ENCODE measurements around the gene BUB1. TPM values are rescaled to one million over a fixed set of nuclear protein-coding genes. Genes with fewer than 3 reads are reported as not detected.

The BUB1 gene
- total RNA-seq (10 to 100 TPM in 1 of 5 experiments, 1 to 10 TPM in 4; 2.3 to 73.7 (median 2.6) TPM), polyA plus RNA-seq (1 to 10 TPM; 1.1 to 1.4 TPM), total RNA-seq (1.9 reads per million, percentile 8 among the genes with 10 or more reads in this experiment)

DNA sequence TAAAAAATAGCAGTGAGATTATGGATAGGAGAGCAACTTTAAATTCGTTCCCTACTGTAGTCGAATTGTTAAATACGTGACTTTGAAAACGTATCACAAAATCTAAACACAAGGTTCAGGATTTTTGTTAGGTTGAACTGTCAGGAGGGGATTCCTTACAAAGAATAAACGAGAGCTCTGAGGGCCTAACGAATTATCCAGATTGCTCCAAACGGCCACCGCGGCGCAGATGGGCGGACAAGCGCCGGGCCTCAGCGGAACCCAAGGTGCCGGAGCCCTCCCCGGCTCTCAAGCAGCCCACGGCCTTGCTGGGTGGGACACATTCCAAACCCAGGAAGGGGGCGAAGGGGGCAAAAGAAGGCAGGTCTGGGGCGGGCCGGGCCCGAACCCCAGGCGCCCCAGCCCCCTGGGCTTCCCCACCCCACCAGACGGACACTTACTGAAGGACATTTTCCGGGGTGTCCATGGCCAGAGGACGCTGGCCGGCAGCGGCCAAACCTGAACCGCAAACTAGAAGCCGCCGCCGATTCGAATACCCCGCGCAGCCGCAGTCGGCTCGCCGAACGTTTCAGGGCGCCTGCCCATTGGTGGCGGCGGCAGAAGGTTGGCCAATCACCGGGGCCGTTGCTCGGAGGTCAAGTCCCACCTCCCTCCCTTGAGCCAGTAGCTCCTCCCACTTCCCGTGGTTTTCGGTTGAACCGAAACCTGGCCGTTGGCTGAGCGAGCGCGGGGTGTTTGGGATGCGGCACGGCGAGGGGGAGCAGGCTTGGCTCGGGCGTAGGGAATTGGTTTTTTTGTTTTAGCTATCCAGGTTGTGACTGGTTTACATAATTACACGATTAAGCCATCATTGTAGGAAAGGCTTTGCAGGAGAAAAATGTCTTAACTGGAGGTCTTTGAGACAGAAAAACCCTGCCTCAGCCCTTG lies at the start of gene BUB1:
BUB1 (minus strand) TSS at position 534 of the 927 bp plus-strand sequence; CDS start at position 466, 68 bp downstream.
- CTCF ChIA-PET: no interaction called here
- Mint-ChIP-seq H3K36me3 (peaks cover 0 to 3% (median 0%) of the 10 kb centered on the region in 5 donors), H3K27me3 (peaks cover 0 to 16% (median 0%) of the 10 kb centered on the region in 5 donors), H3K27ac (peak within 1 kb of the TSS; percentile 92 to 100 (median 98)), H3K9me3 (peaks cover 0 to 4% (median 0%) of the 10 kb centered on the region in 11 donors), H3K4me1 (peaks cover 5 to 45% (median 20%) of the 10 kb centered on the region in 7 donors), H3K4me3 (peak within 1 kb of the TSS; percentile 91 to 100 (median 99))
- Histone ChIP-seq H3K9me3 (ENCODE audit: control insufficient read depth in 2 of 3, low read length in 3 of 3) (no peaks in the 10 kb centered on the region), H3K27ac (ENCODE audit: low read depth, low read length) (peak within 1 kb of the TSS; percentile 73), H3K36me3 (ENCODE audit: control insufficient read depth in 2 of 3, insufficient read depth in 3 of 3, low read length in 3 of 3) (peaks cover 0 to 5% (median 0%) of the 10 kb centered on the region in 3 experiments), H3K27me3 (ENCODE audit: control insufficient read depth in 2 of 2, insufficient read depth in 2 of 2, low read length in 2 of 2) (no peaks in the 10 kb centered on the region), H3K4me1 (ENCODE audit: control insufficient read depth in 2 of 2, insufficient read depth in 2 of 2, low read length in 2 of 2) (peaks cover 0 to 17% of the 10 kb centered on the region in 2 donors), H3K4me3 (ENCODE audit: low read length) (peak within 1 kb of the TSS; percentile 87)
- DNase-seq (peak; percentile 88 to 96 (median 94)), ATAC-seq (peak; percentile 97)
- intact Hi-C loops (cut with micrococcal nuclease): loop anchor here (1.0 to 10.0 kb wide), 9 partner anchors 71 to 1965 kb away; partner anchors contain the start of genes BCL2L11 (in 2 of the 2), ANAPC1 (in 1 of the 2) and TMEM87B (in 1 of the 2)
- POLR2A ChIA-PET: interaction anchor here (1.0 to 1.4 kb wide), 2 partner anchors 13 to 443 kb away, joined by 3 read pairs; partner anchors contain the start of gene BCL2L11

- ATAC-seq: no peak
- ChIA-PET CTCF (no interaction called here), POLR2A (interaction anchor here (0.6 kb wide), 1 partner anchor 230 kb away, joined by 3 read pairs; no protein-coding TSS in a partner anchor)
- no peak for DNase-seq
- no peaks in the 10 kb centered on the region for H3K36me3 ChIP-seq (ENCODE audit: control insufficient read depth in 2 of 3, insufficient read depth in 3 of 3, low read length in 3 of 3)
- H3K27ac ChIP-seq (ENCODE audit: low read depth, low read length): no peak overlapping the region
- H3K4me1 Mint-ChIP-seq: peaks cover 0 to 7% (median 4%) of the 10 kb centered on the region in 7 donors
- intact Hi-C loops (cut with micrococcal nuclease): no loop called here
- H3K36me3 Mint-ChIP-seq: peaks cover 0 to 2% (median 0%) of the 10 kb centered on the region in 5 donors
- H3K4me3 Mint-ChIP-seq: no peak overlapping the region
- no peaks in the 10 kb centered on the region for H3K4me1 ChIP-seq (ENCODE audit: control insufficient read depth in 2 of 2, insufficient read depth in 2 of 2, low read length in 2 of 2)
- H3K27ac Mint-ChIP-seq: no peak overlapping the region
- peaks cover 0 to 5% of the 10 kb centered on the region in 2 donors for H3K27me3 ChIP-seq (ENCODE audit: control insufficient read depth in 2 of 2, insufficient read depth in 2 of 2, low read length in 2 of 2)
- H3K9me3 ChIP-seq (ENCODE audit: control insufficient read depth in 2 of 3, low read length in 3 of 3): no peaks in the 10 kb centered on the region
- no peak overlapping the region for H3K4me3 ChIP-seq (ENCODE audit: low read length)
- peaks cover 16 to 80% (median 21%) of the 10 kb centered on the region in 5 donors for H3K27me3 Mint-ChIP-seq
- H3K9me3 Mint-ChIP-seq: peaks cover 0 to 3% (median 0%) of the 10 kb centered on the region in 11 donors
Measured at GRCh38 chr2:110726285-110726684, 48.4 kb upstream of the BUB1 start.

DNA sequence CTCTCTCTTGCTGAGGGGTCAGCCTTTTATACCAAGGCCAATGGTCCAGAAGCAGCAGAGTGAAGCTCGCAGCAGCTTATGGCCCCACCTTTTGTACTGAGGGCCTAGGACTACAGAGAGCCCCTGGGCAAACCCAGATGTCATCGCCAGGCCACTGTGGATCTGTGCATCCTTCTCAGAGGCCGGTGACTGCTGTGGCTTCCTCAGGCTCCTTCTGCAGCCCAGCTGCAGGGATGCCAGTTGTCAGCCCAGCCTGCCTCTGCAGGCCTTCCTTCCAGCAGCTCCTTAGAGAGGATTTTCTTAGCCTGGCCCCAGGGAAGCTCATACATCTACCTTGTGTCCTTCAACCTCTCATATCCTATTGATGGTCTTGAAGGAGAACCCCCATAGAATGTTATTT lies 48.0 kb upstream of the BUB1 start:
- no peak overlapping the region for H3K27ac ChIP-seq (ENCODE audit: low read depth, low read length)
- H3K36me3 Mint-ChIP-seq: no peaks in the 10 kb centered on the region
- peaks cover 0 to 3% (median 0%) of the 10 kb centered on the region in 11 donors for H3K9me3 Mint-ChIP-seq
- ChIA-PET CTCF (no interaction called here), POLR2A (no interaction called here)
- no peaks in the 10 kb centered on the region for H3K4me1 ChIP-seq (ENCODE audit: control insufficient read depth in 2 of 2, insufficient read depth in 2 of 2, low read length in 2 of 2)
- peaks cover 0 to 7% (median 0%) of the 10 kb centered on the region in 7 donors for H3K4me1 Mint-ChIP-seq
- H3K9me3 ChIP-seq (ENCODE audit: control insufficient read depth in 2 of 3, low read length in 3 of 3): no peaks in the 10 kb centered on the region
- H3K4me3 ChIP-seq (ENCODE audit: low read length): no peak overlapping the region
- ATAC-seq: no peak
- no peaks in the 10 kb centered on the region for H3K36me3 ChIP-seq (ENCODE audit: control insufficient read depth in 2 of 3, insufficient read depth in 3 of 3, low read length in 3 of 3)
- no peak for DNase-seq
- H3K27me3 ChIP-seq (ENCODE audit: control insufficient read depth in 2 of 2, insufficient read depth in 2 of 2, low read length in 2 of 2): peaks cover 0 to 5% of the 10 kb centered on the region in 2 donors
- H3K27me3 Mint-ChIP-seq: peaks cover 12 to 78% (median 19%) of the 10 kb centered on the region in 5 donors
- no peak overlapping the region for H3K27ac Mint-ChIP-seq
- no peak overlapping the region for H3K4me3 Mint-ChIP-seq
- intact Hi-C loops (cut with micrococcal nuclease): no loop called here

- CTCF ChIA-PET: no interaction called here
- Mint-ChIP-seq H3K27ac (no peak overlapping the region), H3K27me3 (peaks cover 7 to 77% (median 14%) of the 10 kb centered on the region in 5 donors), H3K4me3 (no peak overlapping the region), H3K9me3 (peaks cover 0 to 3% (median 0%) of the 10 kb centered on the region in 11 donors), H3K36me3 (no peaks in the 10 kb centered on the region), H3K4me1 (peaks cover 0 to 7% (median 0%) of the 10 kb centered on the region in 7 donors)
- H3K9me3 ChIP-seq (ENCODE audit: control insufficient read depth in 2 of 3, low read length in 3 of 3): no peaks in the 10 kb centered on the region
- no peaks in the 10 kb centered on the region for H3K36me3 ChIP-seq (ENCODE audit: control insufficient read depth in 2 of 3, insufficient read depth in 3 of 3, low read length in 3 of 3)
- H3K27me3 ChIP-seq (ENCODE audit: control insufficient read depth in 2 of 2, insufficient read depth in 2 of 2, low read length in 2 of 2): peaks cover 0 to 5% of the 10 kb centered on the region in 2 donors
- POLR2A ChIA-PET: no interaction called here
- no peaks in the 10 kb centered on the region for H3K4me1 ChIP-seq (ENCODE audit: control insufficient read depth in 2 of 2, insufficient read depth in 2 of 2, low read length in 2 of 2)
- intact Hi-C loops (cut with micrococcal nuclease): no loop called here
- DNase-seq: no peak
- no peak for ATAC-seq
- H3K27ac ChIP-seq (ENCODE audit: low read depth, low read length): no peak overlapping the region
- H3K4me3 ChIP-seq (ENCODE audit: low read length): no peak overlapping the region
Measured at GRCh38 chr2:110725370-110725769, 47.5 kb upstream of the BUB1 start.

DNA sequence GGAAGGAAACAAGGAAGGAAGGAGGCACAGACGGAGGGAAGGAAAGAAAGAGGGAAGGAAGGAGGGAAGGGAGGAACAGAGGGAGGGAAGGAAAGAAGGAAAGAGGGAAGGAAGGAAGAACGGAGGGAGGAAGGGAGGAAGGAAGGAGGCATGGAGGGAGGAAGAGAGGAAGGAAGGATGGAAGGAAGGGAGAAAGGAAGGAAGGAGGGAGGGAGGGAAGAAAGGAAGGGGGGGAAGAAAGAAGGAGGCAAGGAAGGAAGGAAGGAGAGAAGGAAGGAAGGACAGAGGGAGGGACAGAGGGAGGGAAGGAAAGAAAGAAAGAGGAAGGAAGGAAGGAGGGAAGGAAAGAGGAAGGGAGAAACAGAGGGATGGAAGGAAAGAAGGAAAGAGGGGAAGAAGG lies 47.0 kb upstream of the BUB1 start:
- intact Hi-C loops (cut with micrococcal nuclease): no loop called here
- Mint-ChIP-seq H3K9me3 (peaks cover 0 to 3% (median 0%) of the 10 kb centered on the region in 11 donors), H3K4me1 (peaks cover 0 to 7% (median 0%) of the 10 kb centered on the region in 7 donors), H3K4me3 (no peak overlapping the region), H3K36me3 (no peaks in the 10 kb centered on the region), H3K27me3 (peaks cover 10 to 78% (median 14%) of the 10 kb centered on the region in 5 donors), H3K27ac (no peak overlapping the region)
- Histone ChIP-seq H3K27ac (ENCODE audit: low read depth, low read length) (no peak overlapping the region), H3K9me3 (ENCODE audit: control insufficient read depth in 2 of 3, low read length in 3 of 3) (no peaks in the 10 kb centered on the region), H3K36me3 (ENCODE audit: control insufficient read depth in 2 of 3, insufficient read depth in 3 of 3, low read length in 3 of 3) (no peaks in the 10 kb centered on the region), H3K4me3 (ENCODE audit: low read length) (no peak overlapping the region), H3K27me3 (ENCODE audit: control insufficient read depth in 2 of 2, insufficient read depth in 2 of 2, low read length in 2 of 2) (peaks cover 0 to 5% of the 10 kb centered on the region in 2 donors), H3K4me1 (ENCODE audit: control insufficient read depth in 2 of 2, insufficient read depth in 2 of 2, low read length in 2 of 2) (no peaks in the 10 kb centered on the region)
- DNase-seq (no peak), ATAC-seq (no peak)
- ChIA-PET POLR2A (no interaction called here), CTCF (no interaction called here)

GRCh38 chr2:110720547-110720946 lies 42.7 kb upstream of the BUB1 start:
- Histone ChIP-seq H3K9me3 (ENCODE audit: control insufficient read depth in 2 of 3, low read length in 3 of 3) (no peaks in the 10 kb centered on the region), H3K4me3 (ENCODE audit: low read length) (no peak overlapping the region), H3K27me3 (ENCODE audit: control insufficient read depth in 2 of 2, insufficient read depth in 2 of 2, low read length in 2 of 2) (peaks cover 0 to 5% of the 10 kb centered on the region in 2 donors), H3K36me3 (ENCODE audit: control insufficient read depth in 2 of 3, insufficient read depth in 3 of 3, low read length in 3 of 3) (no peaks in the 10 kb centered on the region), H3K4me1 (ENCODE audit: control insufficient read depth in 2 of 2, insufficient read depth in 2 of 2, low read length in 2 of 2) (no peaks in the 10 kb centered on the region), H3K27ac (ENCODE audit: low read depth, low read length) (no peak overlapping the region)
- Mint-ChIP-seq H3K36me3 (no peaks in the 10 kb centered on the region), H3K4me1 (peaks cover 0 to 7% (median 0%) of the 10 kb centered on the region in 7 donors), H3K27me3 (peaks cover 14 to 78% (median 31%) of the 10 kb centered on the region in 5 donors), H3K27ac (no peak overlapping the region), H3K9me3 (no peaks in the 10 kb centered on the region), H3K4me3 (no peak overlapping the region)
- ATAC-seq: no peak
- intact Hi-C loops (cut with micrococcal nuclease): no loop called here
- ChIA-PET CTCF (no interaction called here), POLR2A (interaction anchor here (0.7 kb wide), 1 partner anchor 1178 kb away, joined by 3 read pairs; no protein-coding TSS in a partner anchor)
- DNase-seq: no peak
